GM21723 (cell line): Measurements from ENCODE around the gene CNBD2.
"Not testable (repeated sequence)": the region's sequence is repeated elsewhere in the genome, so short reads cannot be mapped to it uniquely, and the experiment has no call there.

Experiments used
- ATAC-seq: cut with Tn5 transposase; IDR thresholded peaks from one replicate; pipeline ENCODE4 v1.9.1; 2021; ENCODE audit warnings: mild to moderate bottlenecking, moderate library complexity; ENCODE audit not compliant: unreplicated experiment

CNBD2 gene

DNA sequence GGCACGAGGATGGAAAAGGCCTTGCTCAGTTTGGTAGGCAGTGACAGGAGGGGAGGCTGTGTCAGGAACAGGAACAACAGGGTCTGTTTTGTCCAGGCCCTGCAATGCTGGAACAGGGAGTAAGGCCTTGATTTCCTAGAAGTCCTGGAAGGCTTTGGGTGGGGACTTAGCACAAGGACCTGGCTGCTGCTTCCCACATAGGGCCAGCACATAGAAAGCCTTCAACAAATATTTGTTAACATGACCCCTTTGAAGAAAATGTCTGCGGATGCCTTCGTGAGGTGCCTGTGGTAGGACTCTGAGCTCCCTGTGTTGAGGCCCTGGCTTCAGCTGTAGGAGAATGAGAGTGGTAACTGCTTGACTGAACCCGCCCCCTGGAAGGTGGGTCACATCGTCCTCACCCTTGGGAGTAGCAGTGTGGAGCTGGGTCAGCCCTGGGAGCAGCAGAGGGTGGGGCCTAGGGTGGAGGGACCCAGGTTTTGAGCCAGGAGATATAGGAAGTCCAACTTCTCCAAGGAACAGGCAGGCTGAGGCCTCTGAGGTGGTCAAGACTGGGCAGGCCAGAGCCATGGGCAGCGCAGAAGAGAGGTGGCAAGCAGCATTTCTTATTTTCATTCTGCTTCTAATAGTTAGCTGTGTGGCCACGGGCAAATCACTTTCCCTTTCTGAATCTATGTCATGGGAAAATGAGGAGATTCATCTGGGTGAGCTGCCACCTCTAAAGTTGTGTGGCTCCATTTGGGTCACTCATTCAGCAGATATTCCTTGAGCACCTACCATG is 50.0 kb downstream of the CNBD2 start:
- no peak for ATAC-seq

DNA sequence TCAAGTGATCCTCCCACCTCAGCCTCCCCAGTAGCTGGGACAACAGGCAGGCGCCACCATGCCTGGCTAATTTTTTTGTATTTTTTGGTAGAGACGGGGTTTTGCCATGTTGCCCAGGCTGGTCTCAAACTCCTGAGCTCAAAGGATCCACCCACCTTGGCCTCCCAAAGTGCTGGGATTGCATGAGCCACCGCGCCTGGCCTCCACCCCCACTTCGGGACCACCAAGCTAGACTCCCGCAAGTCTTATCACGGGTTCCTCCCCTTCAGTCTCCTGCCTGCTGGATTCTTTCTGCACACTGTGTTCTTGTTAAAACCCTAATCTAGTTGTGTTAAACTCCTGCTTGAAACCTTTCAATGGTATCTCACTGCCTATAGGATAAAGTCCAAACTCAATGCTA is 57.7 kb downstream of the CNBD2 start:
- not testable (repeated sequence) for ATAC-seq

GRCh38 chr20:36028106-36028808 is 59.9 kb downstream of the CNBD2 start:
- no peak for ATAC-seq

GRCh38 chr20:36030149-36030548 is 61.8 kb downstream of the CNBD2 start:
- ATAC-seq = no peak

DNA sequence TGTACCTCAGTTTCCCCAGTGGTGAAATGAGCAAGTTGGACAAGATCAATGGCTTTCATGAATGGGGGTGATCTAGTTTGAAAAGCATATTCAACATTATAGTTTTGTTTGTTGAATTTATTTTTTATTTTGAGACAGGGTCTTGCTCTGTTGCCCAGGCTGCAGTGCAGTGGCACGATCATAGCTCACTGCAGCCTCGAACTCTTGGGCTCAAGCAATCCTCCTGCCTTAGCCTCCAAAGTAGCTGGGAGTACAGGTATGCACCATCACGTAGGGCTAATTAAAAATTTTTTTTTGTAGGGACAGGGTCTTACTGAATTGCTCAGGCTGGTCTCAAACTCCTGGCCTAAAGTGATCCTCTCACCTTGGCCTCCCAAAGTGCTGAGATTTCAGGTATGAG is 63.4 kb downstream of the CNBD2 start:
- no peak for ATAC-seq

DNA sequence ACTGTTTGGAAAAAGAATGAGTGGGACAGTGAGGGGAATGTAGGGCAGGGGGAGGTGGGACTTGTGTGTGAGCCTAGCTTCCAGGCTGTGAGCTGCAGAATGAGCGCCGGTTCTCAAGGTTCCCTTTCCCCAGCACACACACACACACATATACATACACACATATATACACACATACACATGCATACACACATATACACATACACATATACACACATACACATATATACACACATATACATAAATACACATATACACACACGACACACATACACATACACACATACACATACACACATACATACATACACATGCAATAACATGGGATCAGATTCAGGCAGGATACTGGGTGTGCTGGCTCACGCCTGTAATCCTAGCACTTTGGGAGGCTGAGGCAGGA is 66.5 kb downstream of the CNBD2 start:
- no peak for ATAC-seq

- ATAC-seq = no peak
These were observed 67.4 kb downstream of the CNBD2 start for GRCh38 chr20:36035745-36036144.

DNA sequence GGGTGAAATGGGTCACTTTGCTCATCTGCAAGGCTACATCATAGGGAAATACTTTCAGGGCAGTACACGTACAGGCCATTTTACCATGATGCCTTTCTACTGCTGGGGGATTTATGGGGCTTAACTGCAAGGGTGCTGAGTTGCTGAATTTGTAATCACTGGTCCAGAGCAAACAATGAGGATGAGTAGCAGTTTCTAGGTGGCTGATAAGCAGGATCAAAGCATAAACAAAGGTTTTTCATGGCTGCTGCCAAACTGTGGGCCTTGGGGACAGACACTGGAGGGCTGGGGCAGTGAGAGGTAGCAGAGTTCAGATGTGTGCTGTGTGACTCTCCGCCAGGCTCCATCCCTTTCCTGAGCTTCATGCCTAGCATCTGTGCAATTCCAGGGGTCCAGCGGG is 68.3 kb downstream of the CNBD2 start:
- no peak for ATAC-seq

DNA sequence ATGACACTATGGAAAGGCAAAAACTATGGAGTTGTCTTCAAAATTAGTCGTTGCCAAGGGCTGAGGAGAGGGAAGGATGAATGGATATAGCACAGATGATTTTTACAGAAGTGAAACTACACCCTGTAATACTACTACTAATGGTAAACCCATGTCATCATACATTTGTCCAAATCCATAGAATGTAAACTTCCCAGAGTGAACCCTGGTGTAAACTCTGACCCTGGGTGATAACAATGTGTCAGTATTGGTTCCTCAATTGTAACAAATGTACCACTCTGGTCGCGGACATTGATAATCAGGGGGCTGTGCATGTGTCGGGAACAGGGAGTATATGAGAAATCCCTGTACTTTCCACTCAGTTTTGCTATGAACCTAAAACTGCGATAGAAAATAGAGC is 72.2 kb downstream of the CNBD2 start:
- ATAC-seq = no peak

GRCh38 chr20:36043441-36043840 is 75.1 kb downstream of the CNBD2 start:
- ATAC-seq = no peak

DNA sequence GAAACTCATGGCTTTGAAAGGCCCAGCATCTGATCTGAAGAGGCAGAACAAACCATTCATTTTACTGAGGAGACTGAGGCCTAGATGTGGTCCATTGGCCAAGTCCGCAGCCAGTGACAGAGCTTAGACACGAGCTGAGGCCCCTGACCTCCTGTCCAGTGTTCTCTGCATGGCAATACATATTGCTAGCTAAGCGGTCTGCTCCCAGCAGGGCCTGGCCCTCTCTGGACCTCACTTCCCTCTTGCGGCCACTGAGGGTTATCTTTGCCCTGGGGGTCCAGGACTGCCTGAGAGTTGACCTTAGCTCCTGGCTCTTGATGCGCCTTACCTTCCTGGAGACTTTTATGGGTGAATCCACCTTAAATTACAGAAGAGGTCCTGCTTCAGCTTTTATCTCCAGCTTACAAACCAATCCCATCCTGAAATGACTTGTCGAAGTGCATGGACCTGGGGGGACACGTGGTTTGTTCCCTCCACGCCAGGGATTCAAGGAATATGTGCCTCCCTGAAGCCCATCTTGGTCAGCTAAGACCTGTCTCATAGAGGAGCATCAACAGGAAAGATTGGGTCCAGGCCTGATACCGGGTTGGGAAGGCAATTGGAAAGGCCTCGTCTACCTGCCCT is 75.6 kb downstream of the CNBD2 start:
- ATAC-seq = no peak

DNA sequence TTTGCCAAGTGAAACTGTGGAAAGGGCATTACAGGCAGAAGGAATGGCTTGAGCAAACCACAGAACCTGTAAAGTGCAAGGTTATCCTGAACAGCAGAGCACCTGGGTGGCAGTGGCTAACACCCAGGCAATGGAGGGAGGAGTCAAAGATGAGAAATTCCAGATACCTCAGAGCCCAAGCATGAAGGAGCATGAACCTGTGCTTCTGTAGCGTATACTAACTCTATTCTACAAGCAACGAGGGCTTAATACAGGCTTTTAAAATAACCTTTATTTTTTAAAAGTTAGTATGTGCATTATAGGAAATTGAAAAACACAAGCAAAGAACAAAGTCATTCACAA is 77.0 kb downstream of the CNBD2 start:
- no peak for ATAC-seq

DNA sequence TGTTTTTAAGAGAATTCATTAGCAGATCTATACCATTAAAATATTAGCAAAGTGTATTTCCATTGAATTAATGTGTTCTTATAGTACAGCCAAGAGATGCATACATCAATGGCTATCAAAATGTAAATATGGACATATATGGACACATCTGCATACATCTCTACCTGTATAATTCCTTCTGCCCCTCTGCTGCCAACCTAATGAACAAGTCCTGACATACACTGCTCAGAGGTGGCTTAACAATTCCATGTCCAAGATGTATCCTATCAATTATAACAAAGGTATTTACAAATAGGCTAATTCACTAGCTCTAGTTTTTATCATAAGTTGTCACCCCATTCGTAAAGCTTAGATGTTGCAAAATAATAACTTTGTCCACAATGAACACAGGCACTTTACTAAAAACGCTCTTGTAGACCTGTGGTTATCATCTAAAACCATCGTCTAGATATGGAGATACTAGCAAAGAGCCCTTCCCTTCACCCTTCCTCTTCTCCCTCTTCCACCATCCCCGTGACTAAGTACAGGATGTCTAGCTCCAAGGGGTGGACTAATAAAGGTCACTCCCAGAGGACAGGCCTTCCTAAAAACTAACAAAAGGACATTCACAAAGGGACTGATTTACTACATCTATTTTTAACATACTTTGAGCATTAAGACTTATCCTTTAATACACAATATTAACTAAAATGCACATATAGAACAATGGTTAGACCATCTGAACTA is 77.8 kb downstream of the CNBD2 start:
- ATAC-seq = not testable (repeated sequence)

DNA sequence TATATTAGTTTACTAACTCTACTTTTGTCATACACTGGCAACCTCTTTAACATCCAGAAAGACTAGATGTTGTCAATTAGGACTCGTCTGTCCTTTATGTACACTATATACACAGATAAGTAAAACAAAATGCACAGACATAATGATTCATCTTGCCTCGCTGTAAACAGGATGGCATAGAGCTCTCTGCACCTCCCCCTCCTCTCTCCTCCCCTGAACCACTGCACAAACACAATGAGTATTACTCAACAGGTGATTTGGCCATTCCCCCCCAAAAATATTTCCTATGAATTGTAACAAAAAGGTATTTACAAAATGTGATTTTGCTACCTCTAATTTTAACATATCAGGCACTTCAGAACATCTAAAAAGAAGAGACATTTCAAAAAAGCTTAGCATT is 81.0 kb downstream of the CNBD2 start:
- ATAC-seq = not testable (repeated sequence)

GRCh38 chr20:36050436-36051317 is 82.3 kb downstream of the CNBD2 start:
- ATAC-seq = peak; percentile 80

DNA sequence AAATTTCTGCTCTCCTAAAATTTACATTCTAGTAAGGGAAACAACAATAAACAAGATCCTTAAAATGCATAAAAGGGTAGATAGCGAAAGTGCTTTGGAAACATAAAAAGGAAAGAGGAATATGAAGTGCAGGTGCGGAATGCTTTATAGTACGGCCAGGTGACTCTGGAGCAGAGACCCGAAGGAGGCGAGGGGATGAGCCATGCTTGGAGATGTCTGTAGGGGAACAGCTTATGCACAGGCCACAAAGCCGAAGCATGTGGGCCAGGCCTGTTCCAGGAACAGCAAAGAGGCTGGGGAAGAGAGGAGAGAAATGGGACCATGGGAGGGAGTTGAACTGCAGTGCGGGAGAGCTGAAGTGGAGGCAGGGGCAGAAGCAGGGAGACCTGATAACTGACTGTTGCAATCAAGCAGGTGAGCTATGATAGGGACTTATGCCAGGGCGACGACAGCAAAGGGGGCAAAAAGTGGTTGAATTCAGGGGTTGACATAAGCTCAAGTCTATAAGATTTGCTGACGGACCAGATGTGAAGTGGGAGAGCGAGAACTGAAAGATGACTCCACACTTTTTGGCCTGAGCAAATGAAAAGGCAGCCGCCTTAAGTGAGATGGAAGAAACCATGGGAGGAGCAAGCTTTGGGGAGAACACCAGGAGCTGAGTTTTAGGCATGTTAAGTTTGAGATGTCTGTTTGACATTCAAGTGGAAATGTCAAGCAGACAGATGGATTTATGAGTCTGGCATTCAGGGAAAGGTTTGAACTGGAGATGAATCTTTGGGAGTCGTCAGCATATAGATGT is 83.1 kb downstream of the CNBD2 start:
- ATAC-seq = no peak

GRCh38 chr20:36052117-36052513 is 83.7 kb downstream of the CNBD2 start:
- ATAC-seq = no peak

DNA sequence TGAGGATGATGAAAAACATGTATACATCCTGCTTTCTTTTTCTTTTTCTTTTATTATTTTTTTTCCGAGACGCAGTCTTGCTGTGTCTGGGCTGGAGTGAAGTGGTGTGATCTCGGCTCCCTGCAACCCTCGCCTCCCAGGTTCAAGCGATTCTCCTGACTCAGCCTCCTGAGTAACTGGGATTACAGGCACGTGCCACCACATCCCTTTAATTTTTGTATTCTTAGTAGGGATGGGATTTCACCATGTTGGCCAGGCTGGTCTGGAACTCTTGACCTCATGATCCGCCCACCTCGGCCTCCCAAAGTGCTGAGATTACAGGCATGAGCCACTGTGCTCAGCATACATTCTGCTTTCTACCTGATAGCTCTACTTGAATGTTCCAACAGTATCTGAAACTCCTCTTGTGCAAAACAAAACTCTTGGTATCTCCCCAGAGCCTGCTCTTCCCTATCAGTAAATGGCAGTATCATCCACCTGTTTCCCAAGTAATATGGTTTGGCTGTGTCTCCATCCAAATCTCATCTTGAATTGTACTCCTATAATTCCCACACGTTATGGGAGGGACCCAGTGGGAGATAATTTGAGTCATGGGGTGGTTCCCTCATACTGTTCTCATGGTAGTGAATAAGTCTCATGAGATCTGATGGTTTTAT is 85.6 kb downstream of the CNBD2 start:
- ATAC-seq = not testable (repeated sequence)

- ATAC-seq = no peak
These were observed 86.8 kb downstream of the CNBD2 start for GRCh38 chr20:36055145-36055544.
